Stimulated activated CD4-positive, alpha-beta T cell treated with anti-CD3 and anti-CD28 coated beads, TNF-alpha, amount 100 ng/mL, for 48 hours (primary cell): ENCODE measurements around the gene CT45A3.
"Not testable (repeated sequence)": the region's sequence is repeated elsewhere in the genome, so short reads cannot be mapped to it uniquely, and the experiment has no call there.

ENCODE experiments used
- DNase-seq, 3 donors: peaks; one replicate each; pipeline ENCODE4 v3.0.0-alpha.2; 2020; ENCODE audit warnings: low read depth in 3 of 3

The CT45A3 gene, protein sequence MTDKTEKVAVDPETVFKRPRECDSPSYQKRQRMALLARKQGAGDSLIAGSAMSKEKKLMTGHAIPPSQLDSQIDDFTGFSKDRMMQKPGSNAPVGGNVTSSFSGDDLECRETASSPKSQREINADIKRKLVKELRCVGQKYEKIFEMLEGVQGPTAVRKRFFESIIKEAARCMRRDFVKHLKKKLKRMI

DNA sequence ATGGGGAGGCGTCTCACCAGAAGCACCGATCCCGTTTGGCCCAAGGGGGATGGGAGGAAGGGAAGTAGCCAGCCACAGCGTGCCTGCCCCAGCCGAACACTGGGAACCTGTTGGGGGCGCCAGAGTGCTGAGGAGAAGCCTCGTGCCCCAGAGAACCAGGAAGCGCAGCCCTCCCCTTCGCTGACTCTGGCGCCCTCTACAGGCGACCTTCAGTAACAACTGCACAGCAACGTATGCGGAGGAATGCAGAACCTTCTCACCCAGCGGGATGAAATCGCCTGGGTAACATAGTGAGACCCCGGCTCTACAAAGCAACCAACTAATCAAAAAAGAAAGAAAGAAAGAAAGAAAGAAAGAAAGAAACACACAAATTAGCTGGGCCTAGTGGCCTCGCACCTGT lies at the start of gene CT45A3:
Gene CT45A3, minus strand, starts transcription at position 101 of the 400 bp plus-strand sequence. CDS start 3,747 bp downstream, outside the sequence.
- DNase-seq, result not testable (repeated sequence)

DNA sequence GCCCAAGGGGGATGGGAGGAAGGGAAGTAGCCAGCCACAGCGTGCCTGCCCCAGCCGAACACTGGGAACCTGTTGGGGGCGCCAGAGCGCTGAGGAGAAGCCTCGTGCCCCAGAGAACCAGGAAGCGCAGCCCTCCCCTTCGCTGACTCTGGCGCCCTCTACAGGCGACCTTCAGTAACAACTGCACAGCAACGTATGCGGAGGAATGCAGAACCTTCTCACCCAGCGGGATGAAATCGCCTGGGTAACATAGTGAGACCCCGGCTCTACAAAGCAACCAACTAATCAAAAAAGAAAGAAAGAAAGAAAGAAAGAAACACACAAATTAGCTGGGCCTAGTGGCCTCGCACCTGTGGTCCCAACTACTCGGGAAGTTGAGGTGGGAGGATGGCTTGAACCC lies 34.7 kb upstream of the CT45A3 start, which contains the start of gene CT45A6:
Gene CT45A6, minus strand, starts transcription at position 101 of the 400 bp plus-strand sequence. CDS start 3,794 bp downstream, outside the sequence.
- not testable (repeated sequence) for DNase-seq

DNA sequence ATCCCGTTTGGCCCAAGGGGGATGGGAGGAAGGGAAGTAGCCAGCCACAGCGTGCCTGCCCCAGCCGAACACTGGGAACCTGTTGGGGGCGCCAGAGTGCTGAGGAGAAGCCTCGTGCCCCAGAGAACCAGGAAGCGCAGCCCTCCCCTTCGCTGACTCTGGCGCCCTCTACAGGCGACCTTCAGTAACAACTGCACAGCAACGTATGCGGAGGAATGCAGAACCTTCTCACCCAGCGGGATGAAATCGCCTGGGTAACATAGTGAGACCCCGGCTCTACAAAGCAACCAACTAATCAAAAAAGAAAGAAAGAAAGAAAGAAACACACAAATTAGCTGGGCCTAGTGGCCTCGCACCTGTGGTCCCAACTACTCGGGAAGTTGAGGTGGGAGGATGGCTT lies 17.4 kb upstream of the CT45A3 start, which contains the start of gene CT45A5:
Gene CT45A5, minus strand, starts transcription at position 101 of the 400 bp plus-strand sequence. CDS start 3,774 bp downstream, outside the sequence.
- not testable (repeated sequence) for DNase-seq

DNA sequence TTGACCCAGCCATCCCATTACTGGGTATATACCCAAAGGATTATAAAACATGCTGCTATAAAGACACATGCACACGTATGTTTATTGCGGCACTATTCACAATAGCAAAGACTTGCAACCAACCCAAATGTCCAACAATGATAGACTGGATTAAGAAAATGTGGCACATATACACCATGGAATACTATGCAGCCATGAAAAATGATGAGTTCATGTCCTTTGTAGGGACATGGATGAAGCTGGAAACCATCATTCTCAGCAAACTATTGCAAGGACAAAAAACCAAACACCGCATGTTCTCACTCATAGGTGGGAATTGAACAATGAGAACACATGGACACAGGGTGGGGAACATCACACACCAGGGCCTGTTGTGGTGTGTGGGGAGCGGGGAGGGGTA lies 23.3 kb downstream of the CT45A3 start:
- DNase-seq, result not testable (repeated sequence)

DNA sequence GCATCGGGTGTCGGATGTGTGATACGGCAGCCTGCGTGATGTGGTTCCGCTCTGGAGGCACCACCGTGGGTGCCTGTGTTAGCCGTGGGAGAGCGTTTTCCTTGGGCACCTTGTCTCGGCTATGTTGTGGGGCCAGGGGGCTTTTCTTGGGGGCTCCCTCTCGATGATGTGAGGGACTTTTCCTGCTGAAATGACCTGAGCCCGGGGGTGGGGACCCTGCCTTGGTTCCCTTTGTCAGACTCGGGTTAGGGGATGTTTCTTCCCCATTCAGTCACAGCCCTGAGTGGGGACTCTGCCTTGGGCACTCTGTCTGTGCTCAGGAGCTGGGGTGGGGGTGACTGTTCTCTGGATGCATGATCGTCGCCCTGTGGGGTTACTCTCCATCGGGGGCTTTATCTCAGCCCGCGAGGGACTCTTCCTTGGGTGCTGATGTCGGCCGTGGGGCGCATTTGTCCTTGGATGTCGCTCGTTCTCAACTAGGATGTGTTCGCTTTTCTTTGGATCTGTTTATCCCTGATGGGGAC lies 26.7 kb downstream of the CT45A3 start:
- DNase-seq, result no peak

DNA sequence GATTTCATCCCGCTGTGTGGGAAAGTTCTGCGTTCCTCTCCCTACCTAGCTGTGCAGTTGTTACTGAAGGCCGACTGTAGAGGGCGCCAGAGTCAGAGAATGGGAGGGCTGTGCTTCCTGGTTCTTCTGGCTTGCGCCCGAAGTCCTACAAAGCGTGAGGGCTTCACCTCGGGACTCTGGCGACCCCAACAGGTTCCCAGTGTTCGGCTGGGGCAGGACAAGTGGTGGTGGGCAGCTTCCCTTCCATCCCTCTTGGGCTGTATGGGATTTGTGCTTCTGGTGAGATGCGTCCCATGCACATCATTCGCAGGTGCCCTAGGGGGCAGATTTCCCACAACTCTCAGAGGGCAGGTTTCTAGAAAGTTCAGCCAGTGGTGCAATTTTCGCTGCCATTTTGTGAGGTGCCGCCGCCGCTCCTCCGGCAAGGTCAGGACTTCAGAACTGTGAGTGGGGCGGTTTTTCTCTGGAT lies 27.3 kb downstream of the CT45A3 start:
- peak; percentile 15 to 52 (median 29) for DNase-seq

DNA sequence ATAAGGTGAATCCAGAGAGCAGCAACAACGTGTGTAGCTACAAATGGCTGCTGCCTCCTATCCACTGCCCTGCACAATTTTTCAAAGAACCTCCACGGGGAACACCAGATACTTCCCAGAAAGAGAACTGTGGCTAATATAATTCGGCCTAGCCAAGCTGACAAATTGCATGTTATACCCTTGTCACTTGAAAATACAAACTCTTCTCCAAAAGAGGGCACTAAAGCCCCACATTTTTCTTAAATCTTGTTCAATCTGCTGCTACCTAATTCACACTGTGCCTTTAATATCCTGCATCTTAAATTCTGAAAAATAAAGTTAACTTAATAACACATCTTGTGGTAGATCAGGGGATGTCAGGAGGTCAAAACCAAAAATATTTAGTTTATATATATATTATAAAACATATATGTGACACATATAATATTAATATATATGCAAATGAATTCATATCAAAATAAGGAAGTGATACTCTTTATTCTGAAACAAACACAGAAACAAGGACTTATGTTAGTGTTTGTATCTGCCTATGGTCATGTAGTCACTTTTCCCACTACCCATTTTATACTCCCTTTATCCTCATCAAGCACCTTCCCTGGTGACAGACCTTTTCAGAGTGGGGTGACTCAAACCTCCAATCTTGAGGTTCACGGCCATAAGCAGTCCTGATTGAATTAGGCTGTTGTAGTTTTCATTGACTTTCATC lies 30.5 kb downstream of the CT45A3 start:
- DNase-seq, result no peak

DNA sequence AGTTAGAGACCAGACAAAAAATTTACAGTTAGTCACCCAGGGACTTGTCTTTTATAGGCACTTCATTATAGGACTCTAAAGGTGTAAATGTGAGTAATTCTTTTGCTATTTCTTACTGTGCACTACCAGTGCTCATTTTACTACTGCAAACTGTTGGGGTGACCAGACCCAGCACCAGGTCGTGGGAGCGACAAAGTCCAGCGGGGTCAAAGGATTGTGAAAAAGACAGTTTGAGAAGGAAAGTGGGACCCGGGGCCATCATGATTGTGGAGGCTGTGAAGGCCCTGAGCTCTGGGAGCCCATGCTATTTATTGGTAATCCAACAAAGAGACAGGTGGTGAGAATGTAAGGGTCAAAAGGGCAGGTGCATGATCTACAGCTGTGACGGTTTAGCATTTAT lies 33.3 kb downstream of the CT45A3 start:
- DNase-seq, result not testable (repeated sequence)

DNA sequence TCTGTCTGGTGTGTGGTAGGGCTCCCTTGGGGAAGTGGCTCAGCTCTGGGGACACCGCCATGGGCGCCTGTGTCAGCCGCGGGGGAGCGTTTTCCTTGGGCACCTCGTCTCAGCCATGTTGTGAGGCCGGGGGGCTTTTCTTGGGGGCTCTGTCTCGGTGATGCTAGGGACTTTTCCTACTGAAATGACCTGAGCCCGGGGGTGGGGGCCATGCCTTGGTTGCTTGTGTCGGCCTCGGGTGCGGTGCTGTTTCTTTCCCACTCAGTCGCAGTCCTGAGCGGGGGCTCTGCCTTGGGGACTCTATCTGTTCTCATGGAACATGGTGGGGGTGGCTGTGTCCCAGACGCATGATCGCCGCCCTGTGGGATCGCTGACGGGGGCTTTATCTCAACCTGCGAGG lies 54.2 kb downstream of the CT45A3 start:
- DNase-seq, result no peak

DNA sequence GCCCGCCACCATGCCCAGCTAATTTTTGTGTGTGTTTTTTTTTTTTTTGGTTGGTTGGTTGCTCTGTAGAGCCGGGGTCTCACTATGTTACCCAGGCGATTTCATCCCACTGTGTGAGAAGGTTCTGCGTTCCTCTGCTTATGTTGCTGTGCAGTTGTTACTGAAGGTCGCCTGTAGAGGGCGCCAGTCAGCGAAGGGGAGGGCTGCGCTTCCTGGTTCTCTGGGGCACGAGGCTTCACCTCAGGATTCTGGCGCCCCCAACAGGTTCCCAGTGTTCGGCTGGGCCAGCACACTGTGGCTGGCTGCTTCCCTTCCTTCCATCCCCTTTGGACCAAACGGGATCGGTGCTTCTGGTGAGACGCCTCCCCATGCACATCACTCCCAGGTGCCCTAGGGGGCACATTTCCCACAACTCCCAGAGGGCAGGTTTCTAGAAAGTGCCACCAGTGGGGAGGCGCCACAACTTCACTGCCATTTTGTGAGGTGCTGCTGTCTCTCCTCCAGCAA lies 54.8 kb downstream of the CT45A3 start, which contains the start of gene CT45A1:
Gene CT45A1, plus strand, starts transcription at position 457 of the 507 bp plus-strand sequence. CDS start 5,302 bp downstream, outside the sequence.
- peak in 2 of 3 donors; percentile 25 to 26 for DNase-seq
